Left colon (tissue), 2 donors: ENCODE results near the gene PGM2L1. TPM values are rescaled to one million over a fixed set of nuclear protein-coding genes. Genes with fewer than 3 reads are reported as not detected.

ENCODE experiments used
- microRNA-seq, 2 donors: library from miRNA; unstranded; fragments of <30 nt; microRNA quantifications; one replicate each; pipeline versions ENCODE4 v1.1.0 to v1.2.0, GENCODE V29; 2020
- total RNA-seq, 2 donors: library from RNA; stranded (reverse); fragmentation: NEBNext Ultra II Directional; extraction: Animal tissue kit (Norgen Biotek cat#: 25700); gene quantifications; one replicate each; pipeline ENCODE4 v1.2.1, GENCODE V29; 2021
- donor health status: DM: no; HTN: no; CAD: no.
- donor health status: DM: yes; HTN: yes; CAD: no.

PGM2L1 gene
- total RNA-seq, 2 donors from 2014 or later, result 9.9 to 14.3 TPM

Small RNA genes within 50 kb of the gene (microRNA-seq; reads per million reads assigned to microRNA genes)
- gene MIR548AL, result 0 to 0.53 reads per million in 2 donors

Other genes with a start within 250 kb of the PGM2L1 start
- 10 to 100 TPM; 19.2 to 22.7 TPM for gene C2CD3, start 227.4 kb downstream of the PGM2L1 start, total RNA-seq
- 10 to 100 TPM; 26.7 to 28.3 TPM for gene PPME1, start 227.1 kb downstream of the PGM2L1 start, total RNA-seq
- gene P4HA3, start 86.8 kb downstream of the PGM2L1 start, total RNA-seq, result under 1 TPM; 0.25 to 0.27 TPM
- gene KCNE3, start 69.1 kb upstream of the PGM2L1 start, total RNA-seq, result 10 to 100 TPM; 18.8 to 37.7 TPM
- 1 to 10 TPM; 2.5 to 3.4 TPM for gene LIPT2, start 95.3 kb upstream of the PGM2L1 start, total RNA-seq
- 10 to 100 TPM; 21.0 to 33.3 TPM for gene POLD3, start 194.1 kb upstream of the PGM2L1 start, total RNA-seq